ENCODE results near the gene NNT. TPM values are rescaled to one million over a fixed set of nuclear protein-coding genes. Genes with fewer than 3 reads are reported as not detected.

Gene NNT
- total and polyA plus RNA-seq, 8 donors: 8.7 to 127 (median 17.5) TPM

- H3K27ac ChIP-seq: no peak overlapping the region
- H3K27me3 ChIP-seq: no peaks in the 10 kb centered on the region
- H3K4me3 ChIP-seq: no peak overlapping the region
- no peaks in the 10 kb centered on the region for H3K9me3 ChIP-seq
- 53 to 98% (median 96%) methylated on average over 1 of the region's 1 CpG for WGBS, 5 donors
- TF ChIP-seq EP300 (IDR thresholded peaks at IDR 0.05) (no peak), CTCF (IDR thresholded peaks at IDR 0.05) (no peak), POLR2AphosphoS5 (IDR thresholded peaks at IDR 0.05) (no peak), POLR2A (IDR thresholded peaks at IDR 0.05) (no peak)
- H3K4me1 ChIP-seq: peaks cover 0 to 3% (median 0%) of the 10 kb centered on the region in 4 donors
- peaks cover 0 to 83% (median 80%) of the 10 kb centered on the region in 4 donors for H3K36me3 ChIP-seq
- intact Hi-C loops (cut with DNase I; ENCODE audit: low total_unique reads): no loop called here
- DNase-seq: no peak
Observed at GRCh38 chr5:43616535-43616934, 13.6 kb downstream of the NNT start.

- TF ChIP-seq EP300 (IDR thresholded peaks at IDR 0.05): no peak
- no peak for TF ChIP-seq POLR2AphosphoS5 (IDR thresholded peaks at IDR 0.05)
- Histone ChIP-seq H3K9me3 (no peaks in the 10 kb centered on the region), H3K27me3 (no peaks in the 10 kb centered on the region), H3K36me3 (peaks cover 0 to 78% (median 69%) of the 10 kb centered on the region in 4 donors), H3K4me1 (peaks cover 0 to 3% (median 0%) of the 10 kb centered on the region in 4 donors), H3K27ac (no peak overlapping the region), H3K4me3 (no peak overlapping the region)
- WGBS, 5 donors: 84 to 96% (median 89%) methylated on average over 2 of the region's 2 CpGs
- no peak for DNase-seq
- intact Hi-C loops (cut with DNase I; ENCODE audit: low total_unique reads): no loop called here
Observed at GRCh38 chr5:43619380-43619779, 16.4 kb downstream of the NNT start.

- WGBS, 5 donors: 85 to 93% (median 90%) methylated on average over 3 of the region's 3 CpGs
- Histone ChIP-seq H3K9me3 (no peaks in the 10 kb centered on the region), H3K4me3 (no peak overlapping the region), H3K27ac (no peak overlapping the region), H3K4me1 (peaks cover 0 to 3% (median 0%) of the 10 kb centered on the region in 4 donors), H3K36me3 (peaks cover 0 to 76% (median 68%) of the 10 kb centered on the region in 4 donors), H3K27me3 (no peaks in the 10 kb centered on the region)
- TF ChIP-seq POLR2A (IDR thresholded peaks at IDR 0.05): no peak
- no peak for TF ChIP-seq POLR2AphosphoS5 (IDR thresholded peaks at IDR 0.05)
- no peak for TF ChIP-seq EP300 (IDR thresholded peaks at IDR 0.05)
- TF ChIP-seq CTCF (IDR thresholded peaks at IDR 0.05): no peak
- intact Hi-C loops (cut with DNase I; ENCODE audit: low total_unique reads): no loop called here
- DNase-seq: no peak
Observed at GRCh38 chr5:43619911-43620310, 16.9 kb downstream of the NNT start.

- DNase-seq: no peak
- H3K27ac ChIP-seq: no peak overlapping the region
- intact Hi-C loops (cut with DNase I; ENCODE audit: low total_unique reads): no loop called here
- H3K4me3 ChIP-seq: no peak overlapping the region
- H3K27me3 ChIP-seq: no peaks in the 10 kb centered on the region
- H3K9me3 ChIP-seq: no peaks in the 10 kb centered on the region
- 94 to 97% (median 96%) methylated on average over 4 of the region's 4 CpGs for WGBS, 5 donors
- H3K36me3 ChIP-seq: peaks cover 0 to 69% (median 59%) of the 10 kb centered on the region in 4 donors
- no peaks in the 10 kb centered on the region for H3K4me1 ChIP-seq
- TF ChIP-seq POLR2AphosphoS5 (IDR thresholded peaks at IDR 0.05) (no peak), POLR2A (IDR thresholded peaks at IDR 0.05) (no peak), EP300 (IDR thresholded peaks at IDR 0.05) (no peak), CTCF (IDR thresholded peaks at IDR 0.05) (no peak)
Observed at GRCh38 chr5:43620944-43621505, 18.0 kb downstream of the NNT start.

- DNase-seq: no peak
- Histone ChIP-seq H3K27ac (no peak overlapping the region), H3K4me1 (peaks cover 0 to 3% (median 0%) of the 10 kb centered on the region in 4 donors), H3K9me3 (no peaks in the 10 kb centered on the region), H3K27me3 (no peaks in the 10 kb centered on the region), H3K4me3 (no peak overlapping the region), H3K36me3 (peaks cover 0 to 58% (median 50%) of the 10 kb centered on the region in 4 donors)
- TF ChIP-seq POLR2A (IDR thresholded peaks at IDR 0.05) (no peak), POLR2AphosphoS5 (IDR thresholded peaks at IDR 0.05) (no peak), CTCF (IDR thresholded peaks at IDR 0.05) (no peak), EP300 (IDR thresholded peaks at IDR 0.05) (no peak)
- intact Hi-C loops (cut with DNase I; ENCODE audit: low total_unique reads): no loop called here
- WGBS, 5 donors: 90 to 99% (median 96%) methylated on average over 3 of the region's 3 CpGs
Observed at GRCh38 chr5:43622074-43622473, 19.1 kb downstream of the NNT start.
